Measurements from ENCODE around the gene LRBA.

GRCh38 chr4:150874338-150875226, 140.5 kb downstream of the LRBA start:
- TF ChIP-seq CTCF (IDR thresholded peaks at IDR 0.05; ENCODE audit: low read length) (no peak), EZH2 (optimal IDR thresholded peaks at IDR 0.05; ENCODE audit: low read depth, low read length) (no peak), EZH2phosphoT487 (IDR thresholded peaks at IDR 0.05; ENCODE audit: low read length) (no peak)

All from MM.1S (cell line).